HepG2 (cell line): ENCODE measurements around the gene POLR3GL. TPM values are rescaled to one million over a fixed set of nuclear protein-coding genes. Genes with fewer than 3 reads are reported as not detected.
A peak's percentile ranks its signal among the peaks of the same experiment; 100 is the strongest.

ENCODE experiments used
- BHLHE40 ChIP-seq: IDR thresholded peaks from 2 replicates; pipeline ENCODE4 v1.6.1; 2011; ENCODE audit warnings: low read length, improper control_type of control experiment
- CREB1 ChIP-seq, 2 experiments: fragments of 450-650 bp in 1 of 2; IDR thresholded peaks; 2 replicates each; pipeline ENCODE4 v1.6.1; 2016 to 2017; ENCODE audit warnings: control low read depth in 1 of 2, mild to moderate bottlenecking in 1 of 2, missing compliant biosample characterization in 1 of 2, missing genetic modification characterization in 1 of 2
- HOXA5 ChIP-seq: sonication (generic); formaldehyde crosslinking; IDR thresholded peaks from 2 replicates; pipeline ENCODE4 v1.4.0; 2020; ENCODE audit warnings: missing genetic modification reagents
- MBD4 ChIP-seq: IDR thresholded peaks from 2 replicates; pipeline ENCODE4 v1.6.1; 2012; ENCODE audit warnings: low read length, inconsistent platforms, borderline replicate concordance
- MYC ChIP-seq: sonication (generic); formaldehyde crosslinking; IDR thresholded peaks from 2 replicates; pipeline ENCODE4 v1.9.0; 2021; ENCODE audit warnings: missing genetic modification reagents, borderline replicate concordance
- POLR2AphosphoS5 ChIP-seq: IDR thresholded peaks from 2 replicates; pipeline ENCODE4 v1.6.1; 2012; ENCODE audit warnings: low read depth, low read length
- SOX13 ChIP-seq, 3 experiments: fragments of 450-650 bp in 1 of 3; sonication (generic) in 1 of 3; formaldehyde crosslinking in 1 of 3; IDR thresholded peaks in 2 of 3; conservative IDR thresholded peaks in 1 of 3; 2 replicates each; pipeline versions ENCODE4 v1.5.0 to v1.6.1; 2016 to 2020; ENCODE audit warnings: antibody characterized with exemption in 1 of 3, mild to moderate bottlenecking in 1 of 3, missing compliant biosample characterization in 1 of 3, missing genetic modification reagents in 1 of 3, moderate library complexity in 1 of 3
- SP5 ChIP-seq: IDR thresholded peaks from 2 replicates; pipeline ENCODE4 v1.6.1; 2016; ENCODE audit warnings: low read depth, borderline replicate concordance
- TGIF2 ChIP-seq: IDR thresholded peaks from 2 replicates; pipeline ENCODE4 v1.6.1; 2016; ENCODE audit warnings: control low read depth, missing compliant biosample characterization
- ZC3H13 ChIP-seq: sonication (generic); formaldehyde crosslinking; IDR thresholded peaks from 2 replicates; pipeline ENCODE4 v1.8.1; 2023; ENCODE audit warnings: mild to moderate bottlenecking, missing genetic modification reagents, moderate library complexity
- ZNF180 ChIP-seq: sonication (generic); formaldehyde crosslinking; IDR thresholded peaks from 2 replicates; pipeline ENCODE4 v1.4.0; 2020; ENCODE audit warnings: low read depth, missing genetic modification reagents, borderline replicate concordance
- ZNF350 ChIP-seq: sonication (generic); formaldehyde crosslinking; IDR thresholded peaks from 2 replicates; pipeline ENCODE4 v1.4.0; 2020; ENCODE audit warnings: mild to moderate bottlenecking, low read depth, missing genetic modification reagents, borderline replicate concordance
- ZNF431 ChIP-seq: sonication (generic); formaldehyde crosslinking; IDR thresholded peaks from 2 replicates; pipeline ENCODE4 v1.9.0; 2022; ENCODE audit warnings: missing genetic modification reagents, low read depth, mild to moderate bottlenecking, borderline replicate concordance
- ZNF629 ChIP-seq: sonication (generic); formaldehyde crosslinking; conservative IDR thresholded peaks from 2 replicates; pipeline ENCODE4 v1.5.0; 2020; ENCODE audit warnings: missing genetic modification reagents
- ZSCAN12 ChIP-seq: sonication (generic); formaldehyde crosslinking; IDR thresholded peaks from 2 replicates; pipeline ENCODE4 v1.9.0; 2021; ENCODE audit warnings: mild to moderate bottlenecking, missing genetic modification reagents
- polyA plus RNA-seq, 8 experiments: library from polyadenylated mRNA; depleted of rRNA in 3 of 8; stranded (reverse) in 7 of 8; unstranded in 1 of 8; fragments of >200 nt; fragmentation: Illumina TruSeq in 4 of 8; extraction: Trizol in 4 of 8; gene quantifications; 2 replicates each; pipeline versions ENCODE4 v1.2.1 to v1.2.3, GENCODE V29; 2011 to 2016; ENCODE audit warnings: low read depth in 4 of 8, missing spikeins in 1 of 8, mixed read lengths in 1 of 8; ENCODE audit not compliant: insufficient read depth in 1 of 8
- total RNA-seq, 5 experiments: library from RNA; depleted of rRNA; stranded (reverse); fragments of >200 nt; fragmentation: Illumina TruSeq; extraction: Trizol; gene quantifications; 2 replicates each; pipeline ENCODE4 v1.2.3, GENCODE V29; 2016; ENCODE audit warnings: low read depth in 1 of 5
- TF ChIP-seq, protein P1 (sequence below): sonication (generic); formaldehyde crosslinking; IDR thresholded peaks from 2 replicates; pipeline ENCODE4 v1.4.0; 2020; ENCODE audit warnings: missing genetic modification reagents, borderline replicate concordance
- TF ChIP-seq, protein P2 (sequence below): sonication (generic); formaldehyde crosslinking; conservative IDR thresholded peaks from 2 replicates; pipeline ENCODE4 v1.8.1; 2023; ENCODE audit warnings: missing genetic modification reagents
- TF ChIP-seq, protein P3 (sequence below): IDR thresholded peaks from 2 replicates; pipeline ENCODE4 v1.6.1; 2016; ENCODE audit warnings: control low read depth
- TF ChIP-seq, protein P4 (sequence below): sonication (generic); formaldehyde crosslinking; IDR thresholded peaks from 2 replicates; pipeline ENCODE4 v1.5.1; 2020; ENCODE audit warnings: missing genetic modification reagents, mild to moderate bottlenecking, borderline replicate concordance

POLR3GL gene
- total and polyA plus RNA-seq, 2 of the 13 experiments (the other 11 are each of a cell fraction or from before 2014, with no cell fraction given): 11.5 to 12.4 TPM

DNA sequence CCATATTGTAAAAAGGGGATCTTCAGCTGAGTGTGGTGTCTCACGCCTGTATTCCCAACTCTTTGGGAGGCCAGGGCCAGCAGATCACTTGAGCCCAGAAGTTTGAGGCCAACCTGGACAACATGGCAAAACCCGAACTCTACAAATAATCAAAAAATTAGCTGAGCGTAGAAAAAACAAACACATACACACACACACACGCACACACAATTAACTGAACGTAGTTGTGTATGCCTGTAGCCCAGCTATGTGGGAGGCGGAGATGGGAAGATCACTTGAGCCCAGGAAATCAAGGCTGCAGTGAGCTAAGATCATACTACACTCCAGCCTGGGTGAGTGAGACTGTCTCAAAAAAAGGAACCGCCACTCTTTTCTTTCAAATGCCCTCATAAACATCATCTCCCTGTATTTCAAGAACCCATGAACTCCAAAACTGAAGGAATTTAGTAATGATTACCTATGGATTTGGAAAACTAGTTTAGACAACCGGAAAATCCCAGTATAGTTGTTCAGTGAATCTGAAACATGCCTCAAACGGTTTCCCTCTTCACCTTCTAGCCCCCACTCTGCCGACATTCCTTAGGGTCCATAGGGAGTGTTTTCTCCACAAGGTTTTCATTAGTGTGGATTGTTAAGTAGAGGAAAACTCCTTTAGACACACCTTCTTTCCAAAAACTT, 27.4 kb downstream of the POLR3GL start (continued):
- TF ChIP-seq ZNF180 (CRISPR knock-in tag): no peak
- TF ChIP-seq, protein P1, sequence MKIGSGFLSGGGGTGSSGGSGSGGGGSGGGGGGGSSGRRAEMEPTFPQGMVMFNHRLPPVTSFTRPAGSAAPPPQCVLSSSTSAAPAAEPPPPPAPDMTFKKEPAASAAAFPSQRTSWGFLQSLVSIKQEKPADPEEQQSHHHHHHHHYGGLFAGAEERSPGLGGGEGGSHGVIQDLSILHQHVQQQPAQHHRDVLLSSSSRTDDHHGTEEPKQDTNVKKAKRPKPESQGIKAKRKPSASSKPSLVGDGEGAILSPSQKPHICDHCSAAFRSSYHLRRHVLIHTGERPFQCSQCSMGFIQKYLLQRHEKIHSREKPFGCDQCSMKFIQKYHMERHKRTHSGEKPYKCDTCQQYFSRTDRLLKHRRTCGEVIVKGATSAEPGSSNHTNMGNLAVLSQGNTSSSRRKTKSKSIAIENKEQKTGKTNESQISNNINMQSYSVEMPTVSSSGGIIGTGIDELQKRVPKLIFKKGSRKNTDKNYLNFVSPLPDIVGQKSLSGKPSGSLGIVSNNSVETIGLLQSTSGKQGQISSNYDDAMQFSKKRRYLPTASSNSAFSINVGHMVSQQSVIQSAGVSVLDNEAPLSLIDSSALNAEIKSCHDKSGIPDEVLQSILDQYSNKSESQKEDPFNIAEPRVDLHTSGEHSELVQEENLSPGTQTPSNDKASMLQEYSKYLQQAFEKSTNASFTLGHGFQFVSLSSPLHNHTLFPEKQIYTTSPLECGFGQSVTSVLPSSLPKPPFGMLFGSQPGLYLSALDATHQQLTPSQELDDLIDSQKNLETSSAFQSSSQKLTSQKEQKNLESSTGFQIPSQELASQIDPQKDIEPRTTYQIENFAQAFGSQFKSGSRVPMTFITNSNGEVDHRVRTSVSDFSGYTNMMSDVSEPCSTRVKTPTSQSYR (CRISPR knock-in tag): no peak
- peak; percentile 58; the same call in 1 of the 2 replicates for TF ChIP-seq MBD4
- no peak for TF ChIP-seq ZNF350 (CRISPR knock-in tag)
- TF ChIP-seq ZNF431 (CRISPR knock-in tag): no peak
- TF ChIP-seq ZC3H13: peak; percentile 79
- TF ChIP-seq, protein P2, sequence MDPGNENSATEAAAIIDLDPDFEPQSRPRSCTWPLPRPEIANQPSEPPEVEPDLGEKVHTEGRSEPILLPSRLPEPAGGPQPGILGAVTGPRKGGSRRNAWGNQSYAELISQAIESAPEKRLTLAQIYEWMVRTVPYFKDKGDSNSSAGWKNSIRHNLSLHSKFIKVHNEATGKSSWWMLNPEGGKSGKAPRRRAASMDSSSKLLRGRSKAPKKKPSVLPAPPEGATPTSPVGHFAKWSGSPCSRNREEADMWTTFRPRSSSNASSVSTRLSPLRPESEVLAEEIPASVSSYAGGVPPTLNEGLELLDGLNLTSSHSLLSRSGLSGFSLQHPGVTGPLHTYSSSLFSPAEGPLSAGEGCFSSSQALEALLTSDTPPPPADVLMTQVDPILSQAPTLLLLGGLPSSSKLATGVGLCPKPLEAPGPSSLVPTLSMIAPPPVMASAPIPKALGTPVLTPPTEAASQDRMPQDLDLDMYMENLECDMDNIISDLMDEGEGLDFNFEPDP (CRISPR knock-in tag): 0 out of 2 replicates have a peak, but pooled peaks have one; percentile 71
- no peak for TF ChIP-seq ZSCAN12 (CRISPR knock-in tag)
- no peak for TF ChIP-seq CREB1 (IDR thresholded peaks at IDR 0.05)
- TF ChIP-seq CREB1 (CRISPR knock-in tag; IDR thresholded peaks at IDR 0.05): no peak
- 0 out of 2 replicates have a peak, but pooled peaks have one; percentile 12 for TF ChIP-seq ZNF629 (CRISPR knock-in tag)
- 0 out of 2 replicates have a peak, but pooled peaks have one; percentile 34 for TF ChIP-seq HOXA5 (CRISPR knock-in tag)
- 0 out of 2 replicates have a peak, but pooled peaks have one; percentile 27 for TF ChIP-seq SP5
- TF ChIP-seq SOX13 (IDR thresholded peaks at IDR 0.05): peak; percentile 40; the same call in 1 of the 2 replicates
- TF ChIP-seq SOX13 (CRISPR knock-in tag; conservative IDR thresholded peaks at IDR 0.05 in 1 of 2, IDR thresholded peaks at IDR 0.05 in 1 of 2): peak in 1 of 2 experiments; percentile 18; a peak in 1 of 4 replicates
- TF ChIP-seq, protein P3, sequence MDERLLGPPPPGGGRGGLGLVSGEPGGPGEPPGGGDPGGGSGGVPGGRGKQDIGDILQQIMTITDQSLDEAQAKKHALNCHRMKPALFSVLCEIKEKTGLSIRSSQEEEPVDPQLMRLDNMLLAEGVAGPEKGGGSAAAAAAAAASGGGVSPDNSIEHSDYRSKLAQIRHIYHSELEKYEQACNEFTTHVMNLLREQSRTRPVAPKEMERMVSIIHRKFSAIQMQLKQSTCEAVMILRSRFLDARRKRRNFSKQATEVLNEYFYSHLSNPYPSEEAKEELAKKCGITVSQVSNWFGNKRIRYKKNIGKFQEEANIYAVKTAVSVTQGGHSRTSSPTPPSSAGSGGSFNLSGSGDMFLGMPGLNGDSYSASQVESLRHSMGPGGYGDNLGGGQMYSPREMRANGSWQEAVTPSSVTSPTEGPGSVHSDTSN (CRISPR knock-in tag): no peak
- TF ChIP-seq, protein P4, sequence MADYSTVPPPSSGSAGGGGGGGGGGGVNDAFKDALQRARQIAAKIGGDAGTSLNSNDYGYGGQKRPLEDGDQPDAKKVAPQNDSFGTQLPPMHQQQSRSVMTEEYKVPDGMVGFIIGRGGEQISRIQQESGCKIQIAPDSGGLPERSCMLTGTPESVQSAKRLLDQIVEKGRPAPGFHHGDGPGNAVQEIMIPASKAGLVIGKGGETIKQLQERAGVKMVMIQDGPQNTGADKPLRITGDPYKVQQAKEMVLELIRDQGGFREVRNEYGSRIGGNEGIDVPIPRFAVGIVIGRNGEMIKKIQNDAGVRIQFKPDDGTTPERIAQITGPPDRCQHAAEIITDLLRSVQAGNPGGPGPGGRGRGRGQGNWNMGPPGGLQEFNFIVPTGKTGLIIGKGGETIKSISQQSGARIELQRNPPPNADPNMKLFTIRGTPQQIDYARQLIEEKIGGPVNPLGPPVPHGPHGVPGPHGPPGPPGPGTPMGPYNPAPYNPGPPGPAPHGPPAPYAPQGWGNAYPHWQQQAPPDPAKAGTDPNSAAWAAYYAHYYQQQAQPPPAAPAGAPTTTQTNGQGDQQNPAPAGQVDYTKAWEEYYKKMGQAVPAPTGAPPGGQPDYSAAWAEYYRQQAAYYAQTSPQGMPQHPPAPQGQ (CRISPR knock-in tag): peak; percentile 98; the same call in 1 of the 2 replicates
- no peak for TF ChIP-seq TGIF2 (CRISPR knock-in tag)
- TF ChIP-seq POLR2AphosphoS5: peak; percentile 88
- TF ChIP-seq MYC (CRISPR knock-in tag): no peak
- TF ChIP-seq BHLHE40: no peak
